K562 (cell line): ENCODE data around the gene HOXA13. TPM values are rescaled to one million over a fixed set of nuclear protein-coding genes. Genes with fewer than 3 reads are reported as not detected.

Experiments
- ATAC-seq: fragments of 200-7000 bp; cut with Tn5 transposase; 3 replicates; pipeline ENCODE4 v1.9.1; 2020; ENCODE audit warnings: moderate library complexity
- BruUV-seq: library from RNA; stranded (reverse); fragments of 400-500 nt; replicated peaks from 2 replicates; lab custom pipeline; 2021; lab: Mats Ljungman, UMichigan
- CTCF ChIA-PET: fragments of 300-600 bp; formaldehyde crosslinking; extraction: SDS; loops from one replicate; lab custom pipeline; 2021; ENCODE audit warnings: low intra/inter-chr PET ratio; lab: Yijun Ruan, JAX
- POLR2A ChIA-PET: fragments of 300-600, 350-650 bp; sonication (Branson Sonifier 250); formaldehyde crosslinking; extraction: SDS; loops from one replicate; lab custom pipeline; 2021; ENCODE audit warnings: antibody characterized with exemption, inconsistent platforms; lab: Yijun Ruan, JAX
- DNase-seq, 4 experiments: peaks; one replicate each; pipeline versions ENCODE4 v3.0.0 to v3.0.0-alpha.2; 2011 to 2018; ENCODE audit warnings: low spot score in 3 of 4, mixed read lengths in 3 of 4; ENCODE audit errors: extremely low read depth in 1 of 4
- FAIRE-seq: peaks from 2 replicates; lab custom pipeline; 2011; peaks lifted over from hg19 to GRCh38; lab: Jason Lieb, UNC
- H2AFZ ChIP-seq: 2 replicates; pipeline ENCODE4 v1.6.0; 2011; ENCODE audit warnings: low read depth, low read length, control low read depth, inconsistent platforms
- H3K27ac ChIP-seq: fragments of 200-600 bp; 3 replicates; pipeline ENCODE4 v1.8.0; 2011; ENCODE audit warnings: low read depth, mild to moderate bottlenecking, control low read depth, inconsistent platforms, low read length, moderate library complexity, mixed read lengths; ENCODE audit errors: extremely low read depth
- H3K27me3 ChIP-seq, 2 experiments: fragments of 300-600 bp in 1 of 2; 2 replicates in 1 of 2; 3 replicates in 1 of 2; pipeline versions ENCODE4 v1.6.0 to v1.8.0; 2011; ENCODE audit warnings: inconsistent platforms in 2 of 2, low read length in 2 of 2, mild to moderate bottlenecking in 1 of 2, mixed read lengths in 1 of 2, moderate library complexity in 1 of 2; ENCODE audit not compliant: control insufficient read depth in 2 of 2, insufficient read depth in 2 of 2
- H3K36me3 ChIP-seq: fragments of 300-600 bp; 3 replicates; pipeline ENCODE4 v1.8.0; 2011; ENCODE audit warnings: mild to moderate bottlenecking, low read length, inconsistent platforms; ENCODE audit not compliant: control insufficient read depth, insufficient read depth
- H3K4me1 ChIP-seq, 2 experiments: fragments of 200-600 bp in 1 of 2; replicated peaks in 1 of 2; 2 replicates in 1 of 2; 3 replicates in 1 of 2; pipeline versions ENCODE4 v1.5.1 to v1.8.0; 2011; ENCODE audit warnings: inconsistent platforms in 2 of 2, low read length in 2 of 2, mild to moderate bottlenecking in 1 of 2, mixed read lengths in 1 of 2, moderate library complexity in 1 of 2; ENCODE audit not compliant: control insufficient read depth in 2 of 2, insufficient read depth in 2 of 2
- H3K4me2 ChIP-seq: 2 replicates; pipeline ENCODE4 v1.6.1; 2011; ENCODE audit warnings: low read length, control low read depth, inconsistent platforms, mixed read lengths; ENCODE audit not compliant: insufficient read depth
- H3K4me3 ChIP-seq: fragments of 200-600 bp; sonication (generic), shearing (Covaris generic); 2 replicates; pipeline ENCODE4 v1.5.1; 2016; ENCODE audit warnings: control low read depth, inconsistent platforms
- H3K79me2 ChIP-seq: fragments of 200-600 bp; 3 replicates; pipeline ENCODE4 v1.8.0; 2011; ENCODE audit warnings: low read length, inconsistent platforms; ENCODE audit not compliant: control insufficient read depth, insufficient read depth
- H3K9ac ChIP-seq, 2 experiments: 2 replicates each; pipeline versions ENCODE4 v1.6.0 to v1.6.1; 2011; ENCODE audit warnings: low read depth in 2 of 2, low read length in 2 of 2, control low read depth in 1 of 2, inconsistent platforms in 1 of 2, mild to moderate bottlenecking in 1 of 2, mixed read lengths in 1 of 2; ENCODE audit not compliant: insufficient read depth in 1 of 2
- H3K9me1 ChIP-seq: one replicate; pipeline ENCODE4 v1.6.0; 2011; ENCODE audit warnings: inconsistent platforms, mild to moderate bottlenecking, low read length, moderate library complexity; ENCODE audit not compliant: control insufficient read depth, insufficient read depth
- H3K9me3 ChIP-seq: replicated peaks from 2 replicates; pipeline ENCODE4 v1.5.1; 2011; ENCODE audit warnings: low read depth, low read length, inconsistent platforms; ENCODE audit not compliant: control insufficient read depth, insufficient read depth
- H4K20me1 ChIP-seq: replicated peaks from 2 replicates; pipeline ENCODE4 v1.6.1; 2011; ENCODE audit warnings: low read length, inconsistent platforms, mixed read lengths; ENCODE audit not compliant: control insufficient read depth, insufficient read depth
- E2F3 ChIP-seq: fragments of 250-450 bp; sonication (Bioruptor Pico); IDR thresholded peaks from 2 replicates; pipeline ENCODE4 v1.4.0; 2020; ENCODE audit warnings: mild to moderate bottlenecking
- ELF4 ChIP-seq: fragments of 450-650 bp; formaldehyde crosslinking; IDR thresholded peaks from 2 replicates; pipeline ENCODE4 v1.4.0; 2022; ENCODE audit warnings: missing genetic modification characterization
- MLX ChIP-seq, 2 experiments: fragments of 450-650 bp in 1 of 2; sonication (generic) in 1 of 2; formaldehyde crosslinking; conservative IDR thresholded peaks; 2 replicates each; pipeline versions ENCODE4 v1.4.0 to v1.8.1; 2020 to 2022; ENCODE audit warnings: mild to moderate bottlenecking in 1 of 2, missing genetic modification reagents in 1 of 2
- PML ChIP-seq: IDR thresholded peaks from 2 replicates; pipeline ENCODE4 v1.6.1; 2012; ENCODE audit warnings: low read length, inconsistent platforms
- POLR2AphosphoS2 ChIP-seq: IDR thresholded peaks from 2 replicates; pipeline ENCODE4 v1.6.1; 2012; ENCODE audit warnings: low read length, improper control_type of control experiment
- TAL1 ChIP-seq: fragments of 450-650 bp; IDR thresholded peaks from 2 replicates; pipeline ENCODE4 v1.6.1; 2016; ENCODE audit warnings: mild to moderate bottlenecking
- TCF3 ChIP-seq: sonication (generic); formaldehyde crosslinking; IDR thresholded peaks from 2 replicates; pipeline ENCODE4 v1.4.0; 2020; ENCODE audit warnings: mild to moderate bottlenecking, missing genetic modification reagents
- USF1 ChIP-seq: sonication (generic); formaldehyde crosslinking; IDR thresholded peaks from 2 replicates; pipeline ENCODE4 v1.9.0; 2022; ENCODE audit warnings: mild to moderate bottlenecking, missing genetic modification reagents
- ZBTB33 ChIP-seq: sonication (generic); formaldehyde crosslinking; IDR thresholded peaks from 2 replicates; pipeline ENCODE4 v1.8.1; 2023; ENCODE audit warnings: mild to moderate bottlenecking, missing genetic modification reagents
- ZBTB49 ChIP-seq: sonication (generic); formaldehyde crosslinking; IDR thresholded peaks from 2 replicates; pipeline ENCODE4 v1.8.0; 2022; ENCODE audit warnings: missing genetic modification reagents, mild to moderate bottlenecking, borderline replicate concordance
- ZBTB8A ChIP-seq: fragments of 450-650 bp; IDR thresholded peaks from 2 replicates; pipeline ENCODE4 v1.6.1; 2018; ENCODE audit warnings: mild to moderate bottlenecking, moderate library complexity; ENCODE audit not compliant: partially characterized antibody
- ZNF699 ChIP-seq: fragments of 250-450 bp; sonication (Bioruptor Pico); IDR thresholded peaks from 2 replicates; pipeline ENCODE4 v1.8.0; 2021; ENCODE audit warnings: mild to moderate bottlenecking, moderate library complexity; ENCODE audit not compliant: insufficient replicate concordance
- WGBS: fragments of 100-300 bp; shearing (Covaris generic); methylation state at CpG from one replicate; pipeline ENCODE4 v1.1.6; 2016; ENCODE audit warnings: low coverage, mixed read lengths; ENCODE audit not compliant: insufficient coverage; ENCODE audit errors: missing lambda C conversion rate; 5-methylcytosine and 5-hydroxymethylcytosine counted together
- in situ Hi-C: fragments of 300-500 bp; cut with MboI; formaldehyde crosslinking; loops from 4 replicates; pipeline ENCODE4 v1.15.0; 2018; ENCODE audit warnings: inconsistent platforms, mixed read lengths
- intact Hi-C: fragments of 100-400 bp; cut with micrococcal nuclease; formaldehyde crosslinking; loops from 2 replicates; pipeline ENCODE4 v1.14.2; 2022
- polyA plus RNA-seq, 8 experiments: library from polyadenylated mRNA; depleted of rRNA in 4 of 8; stranded (reverse) in 5 of 8; unstranded in 3 of 8; fragments of >200 nt; fragmentation: Nextera tagmentation in 2 of 8; fragmentation: Illumina TruSeq in 1 of 8; extraction: Ambion mirVana in 2 of 8; extraction: Trizol in 1 of 8; gene quantifications; 2 replicates each; pipeline versions ENCODE4 v1.2.1 to v1.2.3, GENCODE V29; 2011 to 2014; ENCODE audit warnings: inconsistent platforms in 1 of 8, missing spikeins in 1 of 8
- total RNA-seq, 7 experiments: library from RNA; depleted of rRNA in 6 of 7; stranded (reverse); fragments of >200 nt in 6 of 7; fragmentation: Illumina TruSeq in 2 of 7; extraction: Trizol in 2 of 7; gene quantifications; 2 replicates each; pipeline versions ENCODE4 v1.2.1 to v1.2.3, GENCODE V29; 2011 to 2021; ENCODE audit warnings: low replicate concordance in 1 of 7

HOXA13 gene
- total and polyA plus RNA-seq, 9 of the 15 experiments (the other 6 are each of a cell fraction or from before 2014, with no cell fraction given), result not detected

GRCh38 chr7:27158436-27159265 lies 41.2 kb downstream of the HOXA13 start:
- H3K36me3 ChIP-seq, result no peaks in the 10 kb centered on the region
- ATAC-seq, result no peak
- no TSS peak for BruUV-seq
- in situ Hi-C loops (loop anchor here (25.0 kb wide), 3 partner anchors 646 to 1271 kb away; no protein-coding TSS in a partner anchor), intact Hi-C loops (no loop called here)
- 32% methylated on average over 32 of the region's 35 CpGs for WGBS
- ChIA-PET POLR2A (interaction anchor here (0.6 kb wide), 1 partner anchor 464 kb away, joined by 3 read pairs; no protein-coding TSS in a partner anchor), CTCF (no interaction called here)
- FAIRE-seq, result no peak
- H3K27ac ChIP-seq, result no peak overlapping the region
- H3K9me3 ChIP-seq, result no peaks in the 10 kb centered on the region
- no peak overlapping the region for H3K9ac ChIP-seq
- no peak for TF ChIP-seq PML
- no peak for TF ChIP-seq E2F3 (CRISPR knock-in tag)
- TF ChIP-seq ZBTB33 (CRISPR knock-in tag), result no peak
- no peak for TF ChIP-seq TAL1
- no peak for TF ChIP-seq POLR2AphosphoS2
- no peak for TF ChIP-seq MLX (CRISPR knock-in tag; conservative IDR thresholded peaks at IDR 0.05)
- TF ChIP-seq ZBTB8A, result no peak
- TF ChIP-seq USF1 (CRISPR knock-in tag), result no peak
- no peak for TF ChIP-seq ELF4 (CRISPR knock-in tag)
- no peak for TF ChIP-seq ZBTB49 (CRISPR knock-in tag)
- no peak for TF ChIP-seq TCF3 (CRISPR knock-in tag)
- no peak for TF ChIP-seq ZNF699 (CRISPR knock-in tag)
- no peaks in the 10 kb centered on the region for H3K9me1 ChIP-seq
- no peaks in the 10 kb centered on the region for H4K20me1 ChIP-seq
- no peaks in the 10 kb centered on the region for H3K79me2 ChIP-seq
- no peak for DNase-seq
- no peak overlapping the region for H3K4me3 ChIP-seq
- H3K27me3 ChIP-seq, result peaks cover 10 to 76% of the 10 kb centered on the region in 2 experiments; a peak in 4 of 5 replicates
- H3K4me1 ChIP-seq, result peaks cover 0 to 16% of the 10 kb centered on the region in 2 experiments; a peak in 2 of 5 replicates
- no peak overlapping the region for H3K4me2 ChIP-seq
- no peak overlapping the region for H2AFZ ChIP-seq
